ENCODE data around the gene SLC39A11.

GRCh38 chr17:72624226-72624625 is 468.3 kb downstream of the SLC39A11 start:
- TF ChIP-seq CTCF (IDR thresholded peaks at IDR 0.05; ENCODE audit: low read length) (no peak), EZH2 (optimal IDR thresholded peaks at IDR 0.05; ENCODE audit: low read depth, low read length) (no peak)

Measured in MM.1S (cell line).